ENCODE data around the gene RAB40B.

Gene RAB40B

DNA sequence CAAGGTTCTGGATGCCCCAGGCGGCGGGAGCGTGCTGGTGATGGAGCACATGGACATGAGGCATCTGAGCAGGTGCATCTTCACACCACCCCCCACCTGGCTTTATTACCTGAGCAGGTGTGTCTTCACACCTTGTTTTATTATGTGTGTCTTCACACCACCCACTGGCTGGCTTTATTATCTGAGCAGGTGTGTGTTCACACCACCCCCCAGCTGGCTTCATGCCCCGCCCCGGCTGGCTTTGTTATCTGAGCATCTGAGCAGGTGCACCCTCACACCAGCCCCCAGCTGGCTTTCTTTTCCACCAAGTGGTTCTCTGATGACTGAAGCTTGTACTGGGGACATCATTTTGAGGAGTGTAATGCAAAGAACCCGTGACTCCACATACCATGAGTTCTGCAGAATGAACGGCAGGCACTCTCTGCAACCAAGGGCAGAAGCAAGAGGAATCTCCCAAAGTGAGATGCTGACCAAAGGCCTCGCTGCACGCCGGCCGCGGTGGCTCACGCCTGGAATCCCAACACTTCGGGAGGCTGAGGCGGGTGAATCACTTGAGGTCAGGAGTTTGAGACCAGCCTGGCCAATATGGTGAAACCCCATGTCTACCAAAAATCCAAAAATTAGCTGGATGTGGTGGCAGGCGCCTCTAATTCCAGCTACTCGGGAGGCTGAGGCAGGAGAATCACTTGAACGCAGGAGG is 20.6 kb upstream of the RAB40B start:
- DNase-seq (ENCODE audit: low read depth, low spot score), result no peak

DNA sequence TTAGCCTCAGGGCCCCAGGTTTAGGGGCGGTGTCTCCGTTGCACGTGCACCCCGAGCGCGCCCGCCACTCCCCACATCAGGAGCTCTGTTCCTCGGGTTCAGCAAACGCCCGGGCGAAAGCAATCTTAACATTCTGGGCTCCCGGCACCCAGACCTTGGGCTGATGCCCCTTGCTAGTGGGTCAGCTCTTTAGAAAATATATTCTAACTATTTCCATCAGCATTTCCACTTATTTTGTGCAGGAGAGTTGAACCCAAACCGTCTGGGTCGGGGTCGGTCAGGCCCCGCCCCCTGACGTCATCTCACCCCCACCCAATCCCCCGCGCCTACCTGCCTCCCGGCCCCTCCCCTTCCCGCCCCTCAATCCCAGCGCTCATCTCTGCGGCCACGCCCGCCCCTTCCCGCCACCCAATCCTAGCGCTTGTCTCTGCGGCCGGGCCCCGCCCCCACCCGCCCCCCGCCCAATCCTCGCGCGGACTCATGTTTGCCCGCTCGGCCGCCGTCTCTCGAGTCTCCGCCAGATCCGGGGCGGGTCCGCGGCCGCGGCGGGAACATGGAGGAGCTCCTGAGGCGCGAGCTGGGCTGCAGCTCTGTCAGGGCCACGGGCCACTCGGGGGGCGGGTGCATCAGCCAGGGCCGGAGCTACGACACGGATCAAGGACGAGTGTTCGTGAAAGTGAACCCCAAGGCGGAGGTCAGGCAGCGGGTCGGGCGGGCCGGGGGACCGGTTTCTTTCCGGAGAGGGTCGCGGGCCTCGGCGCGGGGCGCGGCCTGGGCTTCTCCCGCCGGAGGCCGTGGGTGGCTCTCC is 17.9 kb upstream of the RAB40B start, which contains the start of gene FN3KRP:
Gene FN3KRP, plus strand, starts transcription at position 504 of the 808 bp plus-strand sequence. Its CDS starts 50 bp downstream, at position 554.
- peak; percentile 64 for DNase-seq (ENCODE audit: low read depth, low spot score)
- peak within 1 kb of the TSS; percentile 71 for H3K27ac ChIP-seq

More for the DNA sequence above, 20.6 kb upstream of the RAB40B start:
- H3K27ac ChIP-seq, result no peak overlapping the region

DNA sequence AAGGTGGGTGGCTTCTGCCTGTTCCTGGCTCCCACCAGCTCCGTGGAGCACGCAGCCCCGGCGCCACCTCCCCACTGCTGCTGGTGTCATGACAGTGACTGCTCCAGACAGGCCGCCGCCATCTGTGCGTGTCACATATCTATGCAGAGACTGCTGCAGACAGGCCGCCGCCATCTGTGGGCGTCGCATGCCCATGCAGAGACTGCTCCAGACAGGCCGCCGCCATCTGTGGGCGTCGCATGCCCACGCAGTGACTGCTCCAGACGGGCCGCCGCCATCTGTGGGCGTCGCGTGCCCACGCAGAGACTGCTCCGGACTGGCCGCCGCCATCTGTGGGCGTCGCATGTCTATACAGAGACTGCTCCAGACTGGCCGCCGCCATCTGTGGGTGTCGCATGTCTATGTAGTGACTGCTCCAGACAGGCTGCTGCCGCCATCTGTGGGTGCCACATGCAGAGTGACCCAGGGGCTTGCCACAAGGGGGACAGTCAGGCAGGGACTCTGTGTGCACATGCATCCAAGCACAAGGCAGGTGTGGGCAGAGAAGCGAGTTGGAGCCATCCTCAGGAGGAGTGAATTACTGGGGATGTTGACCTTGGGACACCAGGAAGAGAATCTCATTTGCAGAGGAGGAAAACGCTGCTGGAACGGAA is 14.7 kb upstream of the RAB40B start:
- no peak overlapping the region for H3K27ac ChIP-seq
- DNase-seq (ENCODE audit: low read depth, low spot score), result no peak

DNA sequence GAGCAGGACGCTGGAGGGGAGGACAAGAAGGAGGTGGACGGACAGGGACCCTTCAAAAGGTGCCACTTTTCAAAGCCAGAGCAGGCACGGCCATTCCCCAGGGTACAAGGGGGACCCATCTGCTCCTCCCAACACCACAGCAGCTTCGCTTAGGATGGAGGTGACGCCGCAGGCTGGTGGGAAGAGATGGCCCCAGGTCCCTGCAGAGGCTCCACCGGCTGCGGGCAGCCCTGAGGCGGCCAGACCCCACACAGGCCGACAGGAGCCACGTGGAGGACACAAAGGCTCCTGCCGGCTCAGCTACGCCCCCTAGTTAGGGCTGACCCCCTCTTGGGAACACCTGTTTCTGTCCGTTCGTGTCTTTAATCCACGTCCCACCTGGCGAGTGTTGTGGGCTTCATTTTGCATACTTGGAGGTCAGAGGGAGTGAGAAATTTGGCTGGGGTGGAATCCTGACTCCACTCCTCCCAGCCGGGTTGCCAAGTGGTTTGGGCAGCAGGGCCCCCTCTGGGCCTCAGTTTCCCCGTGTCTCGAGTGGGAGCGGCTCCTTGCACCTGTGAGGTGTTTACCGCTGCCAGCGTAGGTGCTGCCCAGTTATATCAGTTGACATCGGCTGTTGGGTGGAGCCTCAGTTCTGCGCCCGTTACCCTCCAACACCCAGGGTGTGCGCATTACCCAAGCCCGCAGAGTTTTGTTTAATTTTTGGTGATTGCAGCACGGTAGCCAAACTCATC is 12.2 kb upstream of the RAB40B start:
- no peak for DNase-seq (ENCODE audit: low read depth, low spot score)
- H3K27ac ChIP-seq, result no peak overlapping the region

DNA sequence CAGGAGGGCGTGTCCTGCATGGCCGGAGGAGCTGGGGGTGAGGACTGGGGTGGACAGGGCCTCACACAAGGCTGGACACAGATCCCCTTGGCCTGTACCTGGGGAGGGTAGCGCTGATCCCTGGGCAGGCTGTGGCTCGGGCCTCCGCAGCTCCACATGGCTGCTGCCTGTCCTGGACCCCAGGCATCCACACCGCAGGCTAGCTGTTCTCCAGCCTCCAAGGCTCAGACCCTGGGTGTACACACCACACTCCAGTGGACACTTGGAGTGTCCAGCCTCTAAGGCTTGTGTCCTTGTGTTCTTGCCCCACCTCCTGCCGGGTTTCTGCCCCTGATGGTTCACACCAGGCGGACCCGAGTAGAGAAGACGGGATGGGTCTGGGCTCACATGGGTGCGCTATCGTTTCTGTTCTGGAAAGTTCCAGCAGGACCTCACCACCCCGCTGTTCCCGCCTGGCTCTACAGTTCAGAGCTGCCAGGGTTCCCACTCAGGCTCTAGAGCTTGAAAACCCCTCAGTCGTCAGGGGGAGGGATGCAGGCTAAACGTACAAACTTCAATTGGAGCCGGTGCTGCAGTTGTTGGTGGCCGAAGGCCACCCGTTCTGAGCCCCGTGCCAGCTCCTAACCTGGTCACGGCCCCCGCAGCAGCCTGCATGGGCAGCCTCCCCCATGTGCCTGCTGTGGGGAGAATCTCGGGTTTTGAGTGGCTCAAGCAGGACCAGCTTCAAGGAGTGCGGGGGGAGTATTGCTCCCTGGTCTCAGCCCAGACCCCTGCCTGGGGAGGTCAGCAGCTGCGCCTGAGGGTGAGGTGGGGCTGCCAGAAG is 11.4 kb upstream of the RAB40B start:
- no peak for DNase-seq (ENCODE audit: low read depth, low spot score)
- H3K27ac ChIP-seq, result no peak overlapping the region

DNA sequence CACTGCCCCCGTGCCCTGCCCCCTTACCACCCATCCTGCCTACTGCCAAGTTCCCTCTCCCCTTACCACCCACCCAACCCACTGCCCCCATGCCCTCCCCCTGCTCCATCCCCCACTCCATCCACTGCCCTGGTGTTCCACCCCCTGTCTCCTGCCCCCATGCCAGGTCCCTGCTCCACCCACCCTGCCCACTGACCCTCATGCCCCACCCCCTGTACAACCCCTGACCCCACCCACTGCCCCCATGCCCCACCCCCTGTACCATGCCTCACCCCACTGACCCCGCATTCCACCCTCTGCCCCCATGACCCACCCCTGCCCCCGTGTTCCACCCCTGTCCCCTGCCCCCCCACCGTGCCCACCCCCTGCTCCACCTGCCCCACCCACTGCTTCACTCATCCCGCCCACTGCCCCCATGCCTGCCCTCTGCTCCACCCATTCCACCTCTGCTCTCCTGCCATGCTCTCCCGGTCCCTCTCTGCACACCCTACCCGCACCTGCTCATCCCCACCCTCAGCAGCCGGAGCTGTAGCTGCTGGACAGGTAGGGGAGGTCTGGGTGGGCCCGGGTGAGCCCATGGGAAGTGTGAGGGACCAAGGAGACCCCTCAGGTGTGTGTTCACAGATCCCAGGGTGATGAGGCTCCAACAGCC is 10.7 kb upstream of the RAB40B start:
- no peak for DNase-seq (ENCODE audit: low read depth, low spot score)

DNA sequence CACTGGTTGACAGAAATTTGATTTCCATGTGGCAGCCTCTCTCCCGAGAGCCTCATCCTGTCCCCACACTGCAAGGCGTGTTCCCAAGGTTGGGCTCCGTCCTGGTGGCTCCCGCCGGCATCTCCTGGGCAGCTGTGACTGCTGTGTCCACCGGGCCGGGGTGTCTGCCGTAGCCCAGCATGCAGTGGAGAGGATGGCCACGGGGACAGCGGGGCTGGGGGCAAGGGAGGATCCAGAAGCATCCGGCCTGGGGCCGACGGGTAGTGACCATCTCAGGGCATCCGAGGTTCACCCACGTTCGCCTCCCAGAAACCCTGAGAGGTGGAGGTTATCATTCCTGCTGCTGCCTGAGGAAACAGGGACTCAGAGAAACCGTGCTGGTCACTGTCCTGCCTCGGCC is 7.3 kb upstream of the RAB40B start:
- no peak for DNase-seq (ENCODE audit: low read depth, low spot score)
- no peak overlapping the region for H3K27ac ChIP-seq

More for the DNA sequence above, 10.7 kb upstream of the RAB40B start:
- H3K27ac ChIP-seq, result no peak overlapping the region

DNA sequence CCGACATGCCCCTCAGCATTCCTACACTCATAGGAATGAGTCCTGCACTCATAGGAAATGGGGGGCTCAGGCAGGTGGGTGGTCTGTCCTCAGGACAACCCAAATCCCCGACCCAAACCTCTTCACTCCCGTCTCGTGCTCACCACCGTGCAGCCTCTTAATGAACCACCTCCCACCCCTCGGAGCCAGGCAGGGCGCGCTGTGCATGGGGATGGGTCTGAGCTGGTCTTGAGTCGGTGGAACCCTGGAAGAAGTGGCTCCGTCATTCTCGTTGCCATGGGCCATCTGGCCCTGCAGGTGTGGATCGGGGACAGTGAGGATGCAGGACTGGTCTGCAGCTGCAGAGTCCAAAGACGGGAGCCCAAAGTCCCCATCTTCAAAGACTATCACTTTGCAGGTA is 6.4 kb upstream of the RAB40B start:
- no peak overlapping the region for H3K27ac ChIP-seq
- DNase-seq (ENCODE audit: low read depth, low spot score), result no peak

DNA sequence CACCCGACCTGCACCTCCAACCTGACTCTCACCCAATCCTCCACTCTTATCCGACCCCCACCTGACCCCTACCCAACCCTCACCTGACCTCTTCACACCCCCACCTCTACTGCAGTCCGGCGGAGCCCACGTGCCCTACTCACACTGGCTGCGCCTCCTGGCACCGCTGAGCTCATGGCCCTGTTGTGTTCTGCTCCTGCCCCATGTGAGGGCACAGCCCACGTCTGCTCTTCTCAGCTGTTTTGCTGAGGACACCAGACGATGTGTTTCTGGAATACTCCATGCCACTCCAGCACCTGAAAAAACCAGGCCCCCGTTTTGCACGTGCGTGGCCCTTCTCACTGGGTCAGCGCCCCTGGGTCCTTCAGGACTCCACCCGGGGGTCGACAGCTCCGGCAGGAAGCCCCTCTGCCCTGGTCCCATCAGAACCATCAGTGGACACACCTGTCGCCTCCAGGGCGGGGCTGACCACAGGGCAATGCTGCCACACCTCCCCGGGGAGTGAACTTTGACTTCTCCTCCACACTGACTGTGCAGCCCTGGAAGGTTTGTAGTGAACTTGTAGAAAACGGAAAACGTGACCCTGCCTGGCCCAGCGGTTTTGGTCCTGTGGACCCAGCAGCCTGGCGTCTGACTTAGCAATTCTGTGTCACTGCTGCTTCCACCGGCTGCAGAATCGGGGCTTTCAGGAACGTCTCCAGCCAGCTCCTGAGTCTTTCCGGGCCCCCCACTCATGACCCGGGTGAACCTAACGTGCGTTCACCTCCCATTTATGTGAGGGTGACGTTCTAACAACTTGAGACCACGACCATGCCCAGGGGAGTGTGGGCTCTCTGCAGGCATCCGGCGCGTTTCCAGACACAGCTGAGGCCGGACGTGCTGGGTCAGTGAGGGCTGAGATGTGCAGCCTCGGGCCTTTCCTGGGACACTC is 5.7 kb upstream of the RAB40B start:
- DNase-seq (ENCODE audit: low read depth, low spot score), result no peak

DNA sequence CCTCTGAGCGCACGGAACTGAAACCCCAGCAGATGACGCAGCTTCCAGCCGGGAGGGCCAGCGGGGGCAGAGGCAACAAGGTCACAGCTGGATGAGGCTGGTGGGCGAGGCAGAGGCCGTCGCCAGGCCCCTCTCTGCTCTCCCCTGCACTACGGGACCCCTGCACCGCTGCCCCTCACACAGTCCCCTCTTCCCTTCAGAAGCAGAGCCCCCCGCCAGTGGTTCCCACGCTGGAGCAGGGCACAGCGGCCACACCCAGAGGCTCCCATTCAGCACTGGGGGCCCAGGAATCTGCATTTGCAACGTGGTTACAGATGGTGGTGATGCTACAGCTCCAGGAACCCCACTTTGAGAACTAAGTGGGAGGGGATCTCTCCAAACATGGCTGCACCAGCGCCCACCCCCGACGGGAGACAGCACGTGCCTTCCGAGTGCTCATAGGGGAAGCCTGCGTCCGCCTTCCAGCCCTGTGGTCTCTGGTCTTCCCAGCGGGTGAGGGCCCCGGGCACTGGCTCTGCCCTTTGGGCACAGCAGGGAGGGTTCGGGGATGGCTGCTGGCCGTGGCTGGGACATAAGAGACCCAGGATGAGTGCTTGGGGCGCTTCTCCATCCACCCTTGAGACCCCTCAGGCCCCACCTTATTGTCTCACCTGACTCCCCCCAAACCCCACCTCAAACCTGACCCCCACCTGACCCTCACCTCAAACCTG is 4.7 kb upstream of the RAB40B start:
- no peak for DNase-seq (ENCODE audit: low read depth, low spot score)

More for the DNA sequence above, 5.7 kb upstream of the RAB40B start:
- no peak overlapping the region for H3K27ac ChIP-seq

DNA sequence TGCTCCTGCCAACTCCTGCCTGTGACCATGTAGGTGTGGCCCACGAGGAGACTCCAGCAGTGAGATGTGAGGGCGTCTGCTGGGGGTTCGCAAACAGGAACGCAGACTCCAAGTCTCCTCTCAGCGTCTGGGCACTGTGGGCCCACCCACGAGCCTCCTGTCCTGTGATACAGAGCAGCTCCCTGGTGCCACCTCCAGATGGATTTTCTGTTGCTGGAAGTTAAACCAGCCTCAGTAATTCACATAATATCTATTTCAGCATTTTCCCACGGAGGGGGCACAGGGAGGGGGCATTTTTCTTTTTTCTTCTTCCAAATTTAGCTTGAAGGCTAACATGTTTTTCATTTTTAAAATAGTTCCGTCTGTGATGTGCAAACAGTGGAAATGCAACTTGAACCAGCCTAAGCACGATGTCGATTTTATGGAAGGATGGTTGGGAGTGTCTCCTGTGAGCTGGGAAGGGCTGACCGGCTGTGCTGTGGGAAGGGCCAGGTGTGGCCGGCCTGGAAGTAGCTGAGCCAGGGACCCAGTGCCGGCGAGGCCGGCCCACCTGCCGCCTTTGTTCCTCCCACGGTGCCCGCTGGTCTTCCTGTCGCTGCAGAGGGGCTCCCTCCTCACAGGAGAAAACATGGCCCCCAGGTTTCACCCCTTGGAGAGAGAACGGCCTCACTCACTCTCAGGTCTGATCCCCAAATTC is 3.9 kb upstream of the RAB40B start:
- DNase-seq (ENCODE audit: low read depth, low spot score), result no peak
- H3K27ac ChIP-seq, result peak overlapping the region; percentile 38

More for the DNA sequence above, 4.7 kb upstream of the RAB40B start:
- no peak overlapping the region for H3K27ac ChIP-seq

DNA sequence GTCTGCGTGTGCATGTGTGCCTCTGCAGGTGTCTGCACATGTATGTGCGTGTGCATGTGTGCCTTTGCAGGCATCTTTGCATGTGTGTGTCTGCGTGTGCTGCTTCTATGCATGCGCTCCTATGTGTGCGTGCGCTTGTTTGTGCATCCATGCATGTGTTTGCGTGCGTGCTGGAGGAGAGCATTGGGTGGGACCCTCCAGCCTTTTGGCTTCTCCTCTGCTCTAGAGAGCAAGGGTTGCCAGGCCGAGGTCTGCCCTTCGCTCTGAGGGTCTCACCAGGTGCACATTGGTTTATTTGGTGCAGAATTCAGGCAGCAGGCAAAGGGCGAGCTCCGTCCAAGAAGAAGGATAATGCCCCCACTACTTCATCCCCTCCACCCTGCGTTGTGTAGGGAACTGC is 1.1 kb upstream of the RAB40B start:
- H3K27ac ChIP-seq, result no peak overlapping the region
- no peak for DNase-seq (ENCODE audit: low read depth, low spot score)

DNA sequence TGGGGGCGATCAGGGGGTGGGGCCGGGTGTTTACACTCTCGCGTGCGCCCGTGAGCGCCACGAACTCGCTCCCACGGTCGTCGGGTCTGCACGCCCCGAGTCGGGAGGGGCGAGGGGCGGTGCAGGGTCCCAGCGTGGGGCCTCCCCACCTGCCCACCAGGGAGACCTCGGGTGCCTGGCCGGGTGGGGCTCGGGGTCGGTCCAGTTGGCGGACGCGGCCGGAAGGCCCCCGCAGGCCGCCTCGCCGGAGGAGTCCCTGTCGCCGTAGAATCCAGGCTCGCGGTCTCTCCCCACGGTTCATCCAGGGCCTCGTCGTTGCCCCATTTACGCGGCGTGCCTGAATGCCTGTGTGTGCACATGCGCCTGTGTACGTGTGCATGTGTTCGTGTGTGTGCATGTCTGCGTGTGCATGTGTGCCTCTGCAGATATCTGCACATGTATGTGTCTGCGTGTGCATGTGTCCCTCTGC is 510 bp upstream of the RAB40B start:
- H3K27ac ChIP-seq, result no peak overlapping the region
- DNase-seq (ENCODE audit: low read depth, low spot score), result no peak

DNA sequence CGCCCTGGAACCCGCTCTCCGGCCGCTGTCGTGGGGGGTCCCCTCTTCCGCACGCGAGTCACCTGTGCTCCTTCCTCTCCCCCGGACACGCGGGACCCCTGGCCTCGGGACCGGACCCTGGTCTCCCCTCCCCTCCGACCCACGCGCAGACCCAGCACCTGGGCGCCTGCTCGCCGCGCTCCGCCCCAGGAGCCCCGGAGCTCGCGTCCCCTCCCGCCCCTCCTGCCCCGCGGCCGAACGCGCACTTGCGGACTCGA is 762 bp downstream of the RAB40B start:
- no peak for DNase-seq (ENCODE audit: low read depth, low spot score)
- no peak overlapping the region for H3K27ac ChIP-seq

DNA sequence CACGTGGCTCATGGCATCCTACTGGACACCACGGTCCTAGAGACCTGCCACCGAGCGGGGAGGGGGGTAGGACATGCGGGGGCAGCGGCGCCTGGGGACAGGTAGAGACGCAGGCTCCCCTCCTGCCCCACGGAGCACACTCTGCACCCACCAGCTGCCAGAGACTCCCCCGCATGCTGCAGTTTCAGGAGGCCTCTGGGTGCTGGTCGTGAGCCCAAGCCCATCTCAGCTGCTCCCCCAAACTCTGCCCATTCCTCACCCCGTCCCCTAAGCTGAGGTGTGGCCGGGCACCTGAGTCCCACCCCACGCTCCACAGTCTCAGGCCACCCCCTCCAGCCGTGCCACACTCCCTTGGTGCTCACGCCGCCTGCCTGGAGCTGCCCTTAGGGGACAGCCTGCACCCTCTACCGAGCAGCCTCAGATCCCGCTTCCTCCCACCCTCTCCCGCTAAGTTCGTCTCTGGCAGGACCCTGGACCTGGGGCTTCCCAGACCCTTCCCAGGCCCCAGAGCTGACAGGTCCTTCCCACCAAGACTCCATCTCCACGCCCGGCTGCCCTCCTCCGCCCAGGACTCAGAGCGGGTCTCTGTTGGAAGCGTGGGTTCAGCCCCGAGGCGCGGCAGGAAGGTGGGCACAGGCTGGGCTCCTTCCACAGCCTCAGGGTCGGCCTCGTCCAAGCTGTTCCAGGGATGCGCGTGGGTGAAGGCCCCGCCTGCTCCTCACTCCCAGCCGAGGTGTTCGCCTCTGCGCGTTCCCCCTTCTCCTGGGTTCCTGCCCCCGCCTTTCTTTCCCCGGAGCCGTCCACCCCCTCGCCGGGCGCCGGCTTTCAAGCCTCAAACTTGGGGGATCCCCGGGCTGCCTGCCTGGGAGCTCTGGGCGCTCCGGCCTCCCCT is 1.3 kb downstream of the RAB40B start:
- DNase-seq (ENCODE audit: low read depth, low spot score), result no peak
- no peak overlapping the region for H3K27ac ChIP-seq

DNA sequence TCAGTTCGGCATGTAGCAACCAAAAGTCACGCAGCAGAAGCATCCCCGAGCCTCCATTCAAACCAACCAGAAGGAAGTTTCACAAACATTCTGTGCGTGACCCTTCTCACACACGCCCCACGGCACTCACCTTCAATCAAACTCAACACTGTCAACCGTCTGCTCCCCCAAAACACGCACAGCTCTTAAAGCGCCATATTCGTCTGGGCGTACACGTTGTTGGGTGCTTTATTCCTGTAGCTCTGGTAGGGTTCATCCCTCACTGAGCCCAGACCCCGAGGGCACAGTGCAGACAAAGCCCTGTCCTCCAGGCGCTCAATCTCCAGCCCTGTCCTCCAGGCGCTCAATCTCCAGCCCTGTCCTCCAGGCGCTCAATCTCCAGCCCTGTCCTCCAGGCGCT is 2.2 kb downstream of the RAB40B start:
- no peak overlapping the region for H3K27ac ChIP-seq
- DNase-seq (ENCODE audit: low read depth, low spot score), result no peak

Data from epithelial cell of prostate (primary cell).